Mammary epithelial cell (primary cell): ENCODE measurements around the gene ZNF516.
"Not testable (repeated sequence)": the region's sequence is repeated elsewhere in the genome, so short reads cannot be mapped to it uniquely, and the experiment has no call there.

Experiments used
- CTCF ChIP-seq, 2 donors: IDR thresholded peaks in 1 of 2; conservative IDR thresholded peaks in 1 of 2; 2 replicates each; pipeline ENCODE4 v1.5.1; 2011 to 2012; ENCODE audit warnings: inconsistent platforms in 2 of 2, low read length in 2 of 2, mild to moderate bottlenecking in 2 of 2, control low read depth in 1 of 2, low read depth in 1 of 2; ENCODE audit not compliant: insufficient read depth in 1 of 2; ENCODE audit errors: extremely low read depth in 1 of 2
- EZH2 ChIP-seq: IDR thresholded peaks from 2 replicates; pipeline ENCODE4 v1.6.1; 2012; ENCODE audit warnings: low read length, inconsistent platforms, borderline replicate concordance

DNA sequence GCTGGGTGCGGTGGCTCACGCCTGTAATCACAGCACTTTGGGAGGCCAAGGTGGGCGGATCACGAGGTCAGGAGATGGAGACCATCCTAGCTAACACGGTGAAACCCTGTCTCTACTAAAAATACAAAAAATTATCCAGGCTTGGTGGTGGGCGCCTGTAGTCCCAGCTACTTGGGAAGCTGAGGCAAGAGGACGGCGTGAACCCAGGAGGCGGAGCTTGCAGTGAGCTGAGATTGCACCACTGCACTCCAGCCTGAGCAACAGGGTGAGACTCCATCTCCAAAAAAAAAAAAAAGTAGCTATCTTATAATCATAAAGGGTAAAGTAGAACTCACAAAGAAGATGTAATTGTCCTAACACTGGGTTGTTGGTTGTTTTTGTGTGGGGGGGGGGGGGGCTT is 21.5 kb downstream of the ZNF516 start:
- not testable (repeated sequence) for TF ChIP-seq CTCF (conservative IDR thresholded peaks at IDR 0.05 in 1 of 2, IDR thresholded peaks at IDR 0.05 in 1 of 2; ENCODE audit: extremely low read depth in 1 of 2, insufficient read depth in 1 of 2, low read depth in 1 of 2, low read length in 2 of 2); EZH2
